ENCODE data around the gene PGA4. TPM values are rescaled to one million over a fixed set of nuclear protein-coding genes. Genes with fewer than 3 reads are reported as not detected.

The PGA4 gene
- polyA plus RNA-seq, 4 donors: 5.4 to 49.3 (median 6.6) TPM

DNA sequence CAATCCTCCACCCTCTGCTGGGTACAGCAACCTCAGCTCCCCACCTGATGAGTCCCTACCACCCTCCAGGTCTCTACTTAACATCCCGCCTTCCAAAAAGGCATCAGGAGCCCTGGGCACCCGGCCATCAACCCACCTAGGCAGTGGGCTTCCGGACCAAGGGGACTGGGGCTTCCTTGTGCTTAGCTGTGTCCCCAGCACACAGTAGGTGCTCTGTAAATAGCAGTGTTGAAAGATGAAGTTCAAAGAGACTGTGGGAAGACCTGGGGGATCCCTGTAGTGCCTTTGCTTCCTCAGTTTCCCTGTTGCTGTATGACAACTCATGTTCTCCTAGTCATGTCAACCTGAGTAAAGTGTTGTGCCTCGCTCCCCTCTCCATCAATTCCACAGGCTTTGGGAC, 51.9 kb downstream of the PGA4 start:
- no peaks in the 10 kb centered on the region for H3K9me3 ChIP-seq (ENCODE audit: control insufficient read depth in 2 of 2, insufficient read depth in 1 of 2, low read depth in 1 of 2, low read length in 1 of 2)
- 92 to 97% (median 96%) methylated on average over 4 of the region's 4 CpGs for WGBS, 3 donors
- peaks cover 0 to 23% (median 0%) of the 10 kb centered on the region in 3 donors for H3K36me3 ChIP-seq (ENCODE audit: control insufficient read depth in 3 of 3, insufficient read depth in 2 of 3, low read depth in 1 of 3, low read length in 3 of 3)
- H3K27me3 ChIP-seq (ENCODE audit: control insufficient read depth in 3 of 3, insufficient read depth in 3 of 3, low read length in 3 of 3): no peaks in the 10 kb centered on the region
- no peak for FAIRE-seq
- no peaks in the 10 kb centered on the region for H3K4me1 ChIP-seq (ENCODE audit: control insufficient read depth in 3 of 3, insufficient read depth in 2 of 3, low read depth in 1 of 3, low read length in 2 of 3)
- no peak overlapping the region for H3K27ac ChIP-seq (ENCODE audit: low read depth in 1 of 3, low read length in 2 of 3)
- DNase-seq: no peak
- H3K4me3 ChIP-seq (ENCODE audit: low read depth in 1 of 3, low read length in 3 of 3): no peak overlapping the region

DNA sequence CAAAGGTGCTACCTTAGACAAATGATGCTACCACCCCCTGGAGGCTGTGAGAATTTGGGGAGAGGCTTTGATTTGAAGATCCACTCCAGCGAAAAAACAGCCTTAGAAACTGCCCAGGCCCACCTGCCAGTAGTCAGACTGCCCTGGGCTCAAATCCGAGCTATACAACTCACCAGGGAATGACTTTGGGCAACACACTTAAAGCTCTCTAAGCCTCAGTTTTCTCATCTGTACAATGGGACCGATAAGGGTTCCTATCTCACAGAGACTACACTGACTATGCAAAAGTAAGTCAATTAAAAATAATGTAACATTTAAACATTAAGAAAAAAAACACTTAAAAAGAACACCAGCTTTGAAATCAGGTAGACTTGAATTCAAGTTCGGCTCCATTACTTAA, 53.0 kb downstream of the PGA4 start:
- peaks cover 0 to 25% (median 0%) of the 10 kb centered on the region in 3 donors for H3K36me3 ChIP-seq (ENCODE audit: control insufficient read depth in 3 of 3, insufficient read depth in 2 of 3, low read depth in 1 of 3, low read length in 3 of 3)
- no peak for FAIRE-seq

DNA sequence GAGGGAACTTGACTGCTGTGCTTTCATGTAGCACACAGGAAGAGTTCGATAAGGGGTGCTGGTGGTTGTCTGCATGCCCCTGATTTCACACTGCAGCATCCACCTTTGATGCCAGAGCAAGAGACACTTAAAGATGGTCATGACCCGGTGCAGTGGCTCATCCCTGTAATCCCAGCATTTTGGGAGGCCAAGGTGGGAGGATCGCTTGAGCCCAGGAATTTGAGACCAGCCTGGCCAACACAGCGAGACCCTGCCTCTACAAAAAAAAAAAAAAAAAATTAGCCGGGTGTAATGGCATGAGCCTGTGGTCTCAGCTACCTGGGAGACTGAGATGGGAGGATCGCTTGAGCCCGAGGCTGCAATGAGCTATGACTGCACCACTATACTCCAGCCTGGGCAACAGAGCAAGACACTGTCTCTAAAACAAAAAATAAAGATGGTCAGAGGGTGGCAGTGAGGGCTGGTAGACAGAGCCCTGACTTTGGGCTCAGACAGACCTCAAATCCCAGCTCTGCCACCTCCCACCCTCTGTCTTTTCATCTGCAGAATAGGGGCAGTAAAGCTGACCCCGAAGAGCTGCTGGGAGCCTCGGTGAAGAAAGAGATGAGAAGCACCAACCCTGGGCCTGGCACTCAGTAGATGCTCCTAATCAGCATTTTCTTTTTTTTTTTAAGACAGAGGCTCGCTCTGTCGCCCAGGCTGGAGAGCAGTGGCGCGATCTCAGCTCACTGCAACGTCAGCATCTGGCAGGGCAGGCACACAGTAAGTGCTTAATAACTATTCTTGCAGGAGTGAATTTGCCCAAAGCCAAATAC, 55.2 kb downstream of the PGA4 start:
- Histone ChIP-seq H3K27ac (ENCODE audit: low read depth in 1 of 3, low read length in 2 of 3) (no peak overlapping the region), H3K9me3 (ENCODE audit: control insufficient read depth in 2 of 2, insufficient read depth in 1 of 2, low read depth in 1 of 2, low read length in 1 of 2) (no peaks in the 10 kb centered on the region), H3K36me3 (ENCODE audit: control insufficient read depth in 3 of 3, insufficient read depth in 2 of 3, low read depth in 1 of 3, low read length in 3 of 3) (peaks cover 0 to 31% (median 0%) of the 10 kb centered on the region in 3 donors), H3K4me3 (ENCODE audit: low read depth in 1 of 3, low read length in 3 of 3) (no peak overlapping the region), H3K27me3 (ENCODE audit: control insufficient read depth in 3 of 3, insufficient read depth in 3 of 3, low read length in 3 of 3) (no peaks in the 10 kb centered on the region), H3K4me1 (ENCODE audit: control insufficient read depth in 3 of 3, insufficient read depth in 2 of 3, low read depth in 1 of 3, low read length in 2 of 3) (no peaks in the 10 kb centered on the region)
- no peak for DNase-seq
- 87 to 91% (median 88%) methylated on average over 14 of the region's 14 CpGs for WGBS, 3 donors
- FAIRE-seq: no peak

More for the DNA sequence above, 53.0 kb downstream of the PGA4 start:
- no peaks in the 10 kb centered on the region for H3K27me3 ChIP-seq (ENCODE audit: control insufficient read depth in 3 of 3, insufficient read depth in 3 of 3, low read length in 3 of 3)
- H3K27ac ChIP-seq (ENCODE audit: low read depth in 1 of 3, low read length in 2 of 3): no peak overlapping the region
- DNase-seq: no peak
- WGBS, 3 donors: 90 to 96% (median 91%) methylated on average over 4 of the region's 4 CpGs
- no peaks in the 10 kb centered on the region for H3K9me3 ChIP-seq (ENCODE audit: control insufficient read depth in 2 of 2, insufficient read depth in 1 of 2, low read depth in 1 of 2, low read length in 1 of 2)
- no peaks in the 10 kb centered on the region for H3K4me1 ChIP-seq (ENCODE audit: control insufficient read depth in 3 of 3, insufficient read depth in 2 of 3, low read depth in 1 of 3, low read length in 2 of 3)
- H3K4me3 ChIP-seq (ENCODE audit: low read depth in 1 of 3, low read length in 3 of 3): no peak overlapping the region

DNA sequence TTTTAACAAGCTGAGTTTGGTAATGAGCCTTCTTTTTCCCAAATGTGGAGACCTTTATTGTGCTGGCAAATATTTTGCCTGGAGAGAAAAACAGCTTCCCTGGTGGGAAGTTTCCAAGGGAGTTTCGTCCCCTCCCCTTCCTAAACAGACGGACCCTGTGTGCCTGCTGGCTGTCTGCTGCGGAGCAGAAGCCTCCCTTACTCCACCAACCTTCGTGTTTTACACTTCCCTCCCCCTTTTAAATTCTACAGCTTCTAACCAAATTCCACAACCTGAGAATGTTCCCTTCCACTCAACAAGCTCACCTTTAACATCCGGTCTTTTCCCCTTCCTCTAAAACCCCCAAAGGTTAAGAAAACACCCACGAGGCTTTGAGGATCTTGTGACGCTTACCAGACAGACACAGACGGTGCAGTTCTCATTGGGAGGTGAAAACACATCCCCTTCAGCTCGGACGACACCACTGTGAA, 55.9 kb downstream of the PGA4 start:
- Histone ChIP-seq H3K4me3 (ENCODE audit: low read depth in 1 of 3, low read length in 3 of 3) (no peak overlapping the region), H3K9me3 (ENCODE audit: control insufficient read depth in 2 of 2, insufficient read depth in 1 of 2, low read depth in 1 of 2, low read length in 1 of 2) (no peaks in the 10 kb centered on the region), H3K36me3 (ENCODE audit: control insufficient read depth in 3 of 3, insufficient read depth in 2 of 3, low read depth in 1 of 3, low read length in 3 of 3) (peaks cover 0 to 34% (median 0%) of the 10 kb centered on the region in 3 donors), H3K27ac (ENCODE audit: low read depth in 1 of 3, low read length in 2 of 3) (no peak overlapping the region), H3K4me1 (ENCODE audit: control insufficient read depth in 3 of 3, insufficient read depth in 2 of 3, low read depth in 1 of 3, low read length in 2 of 3) (no peaks in the 10 kb centered on the region), H3K27me3 (ENCODE audit: control insufficient read depth in 3 of 3, insufficient read depth in 3 of 3, low read length in 3 of 3) (no peaks in the 10 kb centered on the region)
- DNase-seq (no peak), FAIRE-seq (no peak)
- WGBS, 3 donors: 66 to 86% (median 81%) methylated on average over 10 of the region's 10 CpGs

DNA sequence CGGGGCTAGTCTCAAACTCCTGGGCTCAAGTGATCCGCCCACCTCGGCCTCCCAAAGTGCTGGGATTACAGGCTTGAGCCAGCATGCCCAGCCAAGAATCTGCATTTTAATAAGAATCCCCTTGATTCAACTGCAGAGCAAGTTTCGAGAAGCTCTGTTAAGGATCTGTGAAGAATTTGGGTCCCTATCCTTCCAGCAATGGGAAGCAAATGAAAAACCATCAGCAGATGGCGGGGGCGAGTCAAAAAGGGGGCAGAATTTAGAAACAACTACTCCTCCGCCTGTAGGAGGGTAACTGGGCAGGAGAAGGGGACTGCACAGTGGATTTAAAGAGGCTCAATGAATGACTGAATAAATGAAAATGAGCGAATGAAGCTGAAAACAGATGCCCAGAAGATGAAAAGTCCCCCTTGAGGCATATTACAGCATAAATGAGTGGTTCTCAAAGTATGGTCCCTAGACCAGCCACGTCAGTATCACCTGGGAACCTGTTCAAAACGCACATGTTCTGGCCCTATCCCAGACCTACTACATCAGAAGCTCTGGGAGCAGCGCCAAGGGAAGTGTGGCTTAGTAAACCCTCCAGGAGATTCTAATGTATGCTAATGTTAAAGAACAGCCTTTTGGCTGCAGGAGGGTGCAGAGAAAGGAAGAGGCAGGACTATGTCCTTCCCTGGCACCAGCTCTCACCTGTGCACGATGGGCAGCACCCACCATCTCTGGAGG, 58.0 kb downstream of the PGA4 start:
- peaks cover 0 to 27% (median 0%) of the 10 kb centered on the region in 3 donors for H3K36me3 ChIP-seq (ENCODE audit: control insufficient read depth in 3 of 3, insufficient read depth in 2 of 3, low read depth in 1 of 3, low read length in 3 of 3)
- H3K27ac ChIP-seq (ENCODE audit: low read depth in 1 of 3, low read length in 2 of 3): no peak overlapping the region
- no peaks in the 10 kb centered on the region for H3K27me3 ChIP-seq (ENCODE audit: control insufficient read depth in 3 of 3, insufficient read depth in 3 of 3, low read length in 3 of 3)
- no peaks in the 10 kb centered on the region for H3K4me1 ChIP-seq (ENCODE audit: control insufficient read depth in 3 of 3, insufficient read depth in 2 of 3, low read depth in 1 of 3, low read length in 2 of 3)
- no peak for DNase-seq
- FAIRE-seq: no peak
- peaks cover 0 to 5% of the 10 kb centered on the region in 2 donors for H3K9me3 ChIP-seq (ENCODE audit: control insufficient read depth in 2 of 2, insufficient read depth in 1 of 2, low read depth in 1 of 2, low read length in 1 of 2)
- H3K4me3 ChIP-seq (ENCODE audit: low read depth in 1 of 3, low read length in 3 of 3): no peak overlapping the region
- 83 to 89% (median 87%) methylated on average over 12 of the region's 12 CpGs for WGBS, 3 donors

DNA sequence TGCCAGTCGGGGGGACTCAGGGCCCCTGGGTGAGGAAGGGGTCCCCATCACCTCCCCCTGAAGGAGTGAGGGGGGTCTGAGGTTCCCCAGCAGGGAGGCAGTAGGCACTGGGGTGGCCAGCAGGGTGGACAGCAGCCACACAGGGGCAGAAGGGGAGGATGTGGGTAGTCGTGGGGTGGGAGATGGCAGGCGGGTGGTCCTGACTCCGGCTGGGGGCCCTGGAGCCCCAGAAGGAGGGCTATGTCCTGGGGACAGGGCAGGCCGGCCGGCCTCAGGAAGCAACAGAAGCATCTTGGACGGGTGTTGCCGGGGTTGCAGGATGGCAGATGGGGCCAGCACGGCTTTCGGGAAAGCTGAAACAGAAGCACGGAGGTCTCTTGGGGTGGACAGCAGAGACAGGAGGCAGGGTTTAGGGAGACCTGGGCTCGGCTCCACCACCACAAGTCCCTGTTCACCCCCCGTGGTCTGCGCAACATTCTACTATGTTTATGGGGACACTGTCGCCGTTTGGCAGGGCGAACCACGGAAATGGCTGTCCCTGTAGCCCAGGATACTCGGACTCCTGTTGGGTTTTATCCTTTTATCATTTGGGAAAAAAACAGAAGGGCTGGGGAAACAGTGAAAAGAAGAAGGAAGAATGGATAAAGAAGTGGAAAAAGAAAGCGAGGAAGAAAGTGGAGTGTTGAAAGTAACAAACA, 58.9 kb downstream of the PGA4 start:
- DNase-seq (no peak), FAIRE-seq (no peak)
- H3K27ac ChIP-seq (ENCODE audit: low read depth in 1 of 3, low read length in 2 of 3): no peak overlapping the region
- H3K36me3 ChIP-seq (ENCODE audit: control insufficient read depth in 3 of 3, insufficient read depth in 2 of 3, low read depth in 1 of 3, low read length in 3 of 3): peaks cover 0 to 29% (median 0%) of the 10 kb centered on the region in 3 donors
- WGBS, 3 donors: 89 to 93% (median 92%) methylated on average over 20 of the region's 20 CpGs
- H3K4me1 ChIP-seq (ENCODE audit: control insufficient read depth in 3 of 3, insufficient read depth in 2 of 3, low read depth in 1 of 3, low read length in 2 of 3): no peaks in the 10 kb centered on the region
- no peaks in the 10 kb centered on the region for H3K27me3 ChIP-seq (ENCODE audit: control insufficient read depth in 3 of 3, insufficient read depth in 3 of 3, low read length in 3 of 3)
- no peak overlapping the region for H3K4me3 ChIP-seq (ENCODE audit: low read depth in 1 of 3, low read length in 3 of 3)
- H3K9me3 ChIP-seq (ENCODE audit: control insufficient read depth in 2 of 2, insufficient read depth in 1 of 2, low read depth in 1 of 2, low read length in 1 of 2): peaks cover 0 to 5% of the 10 kb centered on the region in 2 donors

Other genes with a start within 250 kb of the PGA4 start
- 1 to 10 TPM in 1 of 4 donors, under 1 TPM in 3; 0.22 to 1.0 (median 0.86) TPM for gene CD5, start 119.9 kb upstream of the PGA4 start, polyA plus RNA-seq
- gene VPS37C, start 60.9 kb upstream of the PGA4 start, polyA plus RNA-seq: 10 to 100 TPM; 17.8 to 40.4 (median 30.9) TPM
- 10 to 100 TPM in 2 of 4 donors, 1 to 10 TPM in 1, under 1 TPM in 1; 0.47 to 86.2 (median 8.5) TPM for gene PGA3, start 18.8 kb upstream of the PGA4 start, polyA plus RNA-seq
- 1 to 10 TPM in 1 of 4 donors, under 1 TPM in 3; 0.43 to 3.8 (median 0.72) TPM for gene PGA5, start 18.8 kb downstream of the PGA4 start, polyA plus RNA-seq
- 1 to 10 TPM in 3 of 4 donors, under 1 TPM in 1; 0.67 to 3.2 (median 2.1) TPM for gene VWCE, start 73.0 kb downstream of the PGA4 start, polyA plus RNA-seq
- gene DDB1, start 110.8 kb downstream of the PGA4 start, polyA plus RNA-seq: 100 to 1,000 TPM; 137 to 165 (median 153) TPM
- 1,000 to 10,000 TPM in 1 of 4 donors, 100 to 1,000 TPM in 3; 240 to 1,038 (median 445) TPM for gene TKFC, start 110.9 kb downstream of the PGA4 start, polyA plus RNA-seq
- 10 to 100 TPM; 30.8 to 48.4 (median 32.0) TPM for gene CYB561A3, start 139.5 kb downstream of the PGA4 start, polyA plus RNA-seq
- 10 to 100 TPM; 24.9 to 48.3 (median 38.7) TPM for gene TMEM138, start 140.0 kb downstream of the PGA4 start, polyA plus RNA-seq
- gene TMEM216, start 170.2 kb downstream of the PGA4 start, polyA plus RNA-seq: 10 to 100 TPM; 10.1 to 28.9 (median 13.5) TPM
- gene CPSF7, start 207.6 kb downstream of the PGA4 start, polyA plus RNA-seq: 10 to 100 TPM; 30.3 to 91.3 (median 47.7) TPM
- 10 to 100 TPM; 43.9 to 63.0 (median 52.1) TPM for gene SDHAF2, start 207.8 kb downstream of the PGA4 start, polyA plus RNA-seq